Stimulated activated CD8-positive, alpha-beta memory T cell treated with anti-CD3 and anti-CD28 coated beads, Interleukin-4, amount 100 ng/mL, for 1 hour (primary cell): ENCODE measurements around the gene SLC25A2.
"Not testable (repeated sequence)": the region's sequence is repeated elsewhere in the genome, so short reads cannot be mapped to it uniquely, and the experiment has no call there.

ENCODE experiments used
- DNase-seq, 2 donors: peaks; one replicate each; pipeline ENCODE4 v3.0.0-alpha.2; 2020; ENCODE audit warnings: low read depth in 2 of 2, low spot score in 1 of 2

Gene SLC25A2

GRCh38 chr5:141316963-141317362 is 13.1 kb upstream of the SLC25A2 start:
- DNase-seq, result not testable (repeated sequence)

GRCh38 chr5:141313711-141314110 is 9.9 kb upstream of the SLC25A2 start:
- no peak for DNase-seq

DNA sequence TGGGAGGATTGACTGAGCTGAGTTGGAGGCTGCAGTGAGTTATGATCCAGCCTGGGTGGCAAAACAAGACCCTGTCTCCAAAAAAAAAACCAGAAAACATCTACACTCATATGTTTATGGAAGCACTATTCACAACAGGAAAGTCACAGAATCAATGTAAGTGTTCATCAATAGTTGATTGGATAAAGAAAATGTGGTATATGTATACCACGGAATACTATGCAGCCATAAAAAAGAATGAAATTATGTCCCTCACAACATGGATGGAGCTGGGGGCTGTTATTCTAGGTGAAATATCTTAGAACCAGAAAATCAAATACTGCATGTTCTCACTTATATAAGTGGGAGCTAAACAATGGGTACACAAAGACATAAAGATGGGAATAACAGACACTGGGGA is 2.8 kb upstream of the SLC25A2 start:
- DNase-seq, result no peak

DNA sequence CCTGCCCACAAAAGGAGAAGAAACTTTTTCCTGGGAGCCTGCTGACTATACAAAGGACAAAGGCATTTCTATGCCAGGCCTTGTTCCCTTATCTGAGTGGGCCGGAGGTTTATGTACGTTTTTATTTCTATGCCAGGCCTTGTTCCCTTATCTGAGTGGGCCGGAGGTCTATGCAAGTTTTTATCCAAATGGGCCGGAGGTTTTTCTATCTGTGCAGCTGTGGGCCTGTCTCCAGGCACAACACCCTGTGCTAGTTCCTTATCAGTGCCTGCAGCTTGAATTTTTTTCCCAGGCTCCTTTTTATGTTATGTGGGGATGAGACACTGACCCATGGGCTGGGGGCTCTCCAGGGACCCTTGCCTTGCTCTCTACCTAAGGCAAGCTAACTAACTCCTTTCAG is 5.5 kb downstream of the SLC25A2 start:
- no peak for DNase-seq

- no peak for DNase-seq
These were observed 30.9 kb downstream of the SLC25A2 start for GRCh38 chr5:141272906-141273305.

GRCh38 chr5:141269195-141269594 is 34.7 kb downstream of the SLC25A2 start:
- no peak for DNase-seq

DNA sequence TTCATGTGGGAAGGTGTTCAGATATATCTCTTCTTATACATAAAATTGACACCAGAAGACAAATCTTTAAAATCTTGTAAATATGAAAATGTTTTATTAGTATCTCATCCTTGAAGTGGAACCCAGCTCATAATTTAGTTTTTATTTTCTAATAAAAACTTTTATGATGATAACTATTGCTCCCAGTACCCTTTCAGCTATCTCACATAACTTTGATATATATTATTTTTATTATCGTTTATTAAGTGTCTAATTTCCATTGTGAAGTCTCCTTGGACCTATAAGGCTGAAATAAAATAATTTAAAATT is 42.7 kb downstream of the SLC25A2 start:
- DNase-seq, result no peak

DNA sequence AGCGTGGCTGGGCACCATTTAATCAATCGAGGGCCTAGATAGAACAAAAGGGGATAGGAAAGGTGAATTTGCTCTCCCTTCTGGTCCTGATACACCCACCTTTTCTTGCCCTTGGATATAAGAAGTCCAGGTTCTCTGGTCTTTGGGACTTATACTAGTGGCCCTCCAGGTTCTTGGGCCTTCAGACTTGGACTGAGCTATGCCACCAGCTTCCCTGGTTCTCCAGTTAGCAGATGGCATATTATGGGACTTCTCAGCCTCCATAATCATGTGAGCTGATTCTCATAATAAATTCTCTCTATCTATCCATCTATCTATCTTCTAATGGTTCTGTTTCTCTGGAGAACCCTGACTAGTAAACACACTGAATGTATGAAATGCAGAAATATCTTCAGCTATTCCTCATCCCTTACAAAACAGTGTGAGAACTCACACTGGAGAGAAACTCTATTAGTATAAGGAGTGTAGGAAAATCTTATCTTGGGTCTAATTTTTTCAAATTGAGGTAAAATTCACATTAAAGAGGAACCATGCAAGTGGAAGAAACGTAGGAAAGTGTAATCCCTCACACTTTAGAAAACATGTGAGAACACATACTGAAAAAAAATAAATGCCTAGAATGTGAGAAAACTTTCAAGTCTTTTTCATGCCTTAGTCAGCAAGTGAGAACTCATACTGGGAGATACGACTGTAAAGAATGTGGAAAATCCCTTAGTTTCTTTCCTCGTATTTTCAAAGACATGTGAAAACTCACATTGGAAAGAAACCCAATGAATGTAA is 43.2 kb downstream of the SLC25A2 start:
- DNase-seq, result no peak

DNA sequence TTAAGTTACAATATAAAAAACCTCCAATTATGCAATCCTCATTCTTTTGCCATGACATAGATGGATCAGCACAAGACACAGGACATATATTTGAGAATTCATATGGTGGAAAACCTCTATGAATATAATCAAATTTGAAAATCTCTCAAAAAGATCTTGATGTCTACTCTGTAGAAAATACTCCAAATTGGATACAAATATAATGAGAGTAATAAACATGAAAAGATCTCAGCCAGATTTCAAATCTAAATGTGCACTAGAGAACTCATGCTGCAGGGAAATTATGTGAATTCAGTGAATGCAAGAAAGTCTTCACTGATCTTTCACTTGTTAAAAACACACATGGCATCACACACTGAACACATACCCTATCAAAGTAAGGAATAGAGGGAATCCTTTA is 44.9 kb downstream of the SLC25A2 start:
- DNase-seq, result no peak

GRCh38 chr5:141258464-141258863 is 45.4 kb downstream of the SLC25A2 start:
- no peak for DNase-seq
